HAP-1 (cell line): ENCODE results near the gene KLF6.
A peak's percentile ranks its signal among the peaks of the same experiment; 100 is the strongest.

Experiments
- DNase-seq, 2 experiments: peaks; one replicate each; pipeline ENCODE4 v3.0.0-alpha.2; 2016 to 2020; ENCODE audit warnings: low spot score in 2 of 2
- H3K27me3 ChIP-seq: fragments of 250-450 bp; sonication (Bioruptor Pico); 2 replicates; pipeline ENCODE4 v1.5.1; 2020; ENCODE audit warnings: low read depth, mild to moderate bottlenecking, moderate library complexity
- H3K36me3 ChIP-seq: fragments of 250-450 bp; sonication (Bioruptor Pico); replicated peaks from 2 replicates; pipeline ENCODE4 v1.5.1; 2020; ENCODE audit warnings: mild to moderate bottlenecking
- H3K4me1 ChIP-seq: fragments of 250-450 bp; sonication (Bioruptor Pico); 2 replicates; pipeline ENCODE4 v1.5.1; 2020; ENCODE audit warnings: mild to moderate bottlenecking
- H3K4me3 ChIP-seq: fragments of 250-450 bp; sonication (Bioruptor Pico); 2 replicates; pipeline ENCODE4 v1.5.1; 2020; ENCODE audit warnings: mild to moderate bottlenecking, moderate library complexity
- H3K9me3 ChIP-seq: fragments of 250-450 bp; sonication (Bioruptor Pico); 2 replicates; pipeline ENCODE4 v1.5.1; 2020; ENCODE audit warnings: mild to moderate bottlenecking, moderate library complexity
- in situ Hi-C: fragments of 300-500 bp; cut with MboI; formaldehyde crosslinking; loops from 3 replicates; pipeline ENCODE4 v1.14.3; 2020; ENCODE audit warnings: low sequenced_read_pairs, inconsistent platforms, mixed read lengths

The KLF6 gene

DNA sequence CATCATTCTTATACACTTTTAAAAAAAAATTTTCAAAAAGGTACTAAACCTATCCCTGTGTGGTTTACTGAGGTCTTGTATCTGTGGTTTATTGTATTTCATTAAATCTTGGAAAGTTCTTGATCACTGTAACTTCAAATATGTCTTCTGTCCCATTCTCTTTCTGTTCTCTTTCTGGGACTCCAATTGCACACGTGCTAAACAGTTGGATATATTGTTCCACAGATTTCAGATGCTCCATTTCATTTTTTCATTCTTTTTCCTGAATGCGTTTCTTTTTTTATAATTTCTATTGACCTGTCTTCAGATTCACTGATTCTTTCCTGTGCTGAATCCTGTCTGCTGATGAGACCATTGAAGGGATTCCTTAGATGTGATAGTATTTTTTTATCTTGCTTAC lies 4.6 kb upstream of the KLF6 start:
- DNase-seq: no peak
- H3K9me3 ChIP-seq: no peaks in the 10 kb centered on the region; the same call in 1 of the 2 replicates
- in situ Hi-C loops: loop anchor here (25.0 kb wide), 1 partner anchor 602 kb away; no protein-coding TSS in a partner anchor
- peaks cover 12% of the 10 kb centered on the region for H3K4me1 ChIP-seq
- H3K27me3 ChIP-seq: no peaks in the 10 kb centered on the region
- no peak overlapping the region for H3K4me3 ChIP-seq
- 0 out of 2 replicates have a peak, but pooled peaks cover 3% of the 10 kb centered on the region for H3K36me3 ChIP-seq

DNA sequence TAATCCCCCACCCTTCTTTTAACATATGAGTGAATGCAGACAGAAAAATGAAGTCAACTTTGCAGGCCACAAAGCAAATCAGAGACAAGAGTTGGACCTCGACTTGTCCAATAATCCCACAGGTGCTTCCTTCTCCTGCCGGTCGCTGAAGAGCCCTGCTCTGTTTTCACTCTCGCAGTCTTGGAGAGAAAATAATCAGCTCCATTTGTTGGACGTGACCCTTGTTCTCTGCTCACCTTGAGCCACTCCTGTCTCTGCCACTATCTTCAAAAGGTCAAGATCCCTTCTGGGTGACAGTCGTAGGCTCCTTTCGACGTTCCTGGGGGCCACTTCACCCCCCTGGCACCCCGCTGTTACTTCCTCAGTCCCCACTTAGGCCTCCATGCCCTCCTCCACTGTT lies 2.8 kb upstream of the KLF6 start:
- H3K36me3 ChIP-seq: peaks cover 4% of the 10 kb centered on the region
- no peaks in the 10 kb centered on the region; the same call in 1 of the 2 replicates for H3K9me3 ChIP-seq
- no peak for DNase-seq
- no peaks in the 10 kb centered on the region for H3K27me3 ChIP-seq
- peaks cover 12% of the 10 kb centered on the region for H3K4me1 ChIP-seq
- no peak overlapping the region for H3K4me3 ChIP-seq
- in situ Hi-C loops: loop anchor here (25.0 kb wide), 1 partner anchor 601 kb away; no protein-coding TSS in a partner anchor

DNA sequence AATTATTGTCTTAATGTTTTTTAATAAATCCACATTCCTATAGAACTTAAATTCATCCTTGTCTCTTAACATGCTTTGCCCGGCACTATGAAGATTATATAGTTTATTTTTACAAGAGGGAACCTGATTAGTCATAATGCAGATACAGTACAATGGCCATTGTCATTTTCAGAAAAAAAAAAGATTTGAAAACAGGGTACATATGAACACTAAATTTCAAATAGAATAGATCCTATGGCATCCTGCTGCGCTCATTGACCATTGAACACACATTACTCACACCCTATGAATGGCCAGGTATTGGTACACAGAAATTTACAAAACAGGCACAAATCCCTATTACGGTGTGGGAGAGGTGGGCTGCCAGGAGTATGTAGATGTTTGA lies 2.0 kb upstream of the KLF6 start:
- Histone ChIP-seq H3K9me3 (no peaks in the 10 kb centered on the region; the same call in 1 of the 2 replicates), H3K27me3 (no peaks in the 10 kb centered on the region), H3K4me3 (no peak overlapping the region), H3K4me1 (peaks cover 15% of the 10 kb centered on the region), H3K36me3 (peaks cover 12% of the 10 kb centered on the region)
- DNase-seq: no peak
- in situ Hi-C loops: loop anchor here (25.0 kb wide), 1 partner anchor 600 kb away; no protein-coding TSS in a partner anchor

DNA sequence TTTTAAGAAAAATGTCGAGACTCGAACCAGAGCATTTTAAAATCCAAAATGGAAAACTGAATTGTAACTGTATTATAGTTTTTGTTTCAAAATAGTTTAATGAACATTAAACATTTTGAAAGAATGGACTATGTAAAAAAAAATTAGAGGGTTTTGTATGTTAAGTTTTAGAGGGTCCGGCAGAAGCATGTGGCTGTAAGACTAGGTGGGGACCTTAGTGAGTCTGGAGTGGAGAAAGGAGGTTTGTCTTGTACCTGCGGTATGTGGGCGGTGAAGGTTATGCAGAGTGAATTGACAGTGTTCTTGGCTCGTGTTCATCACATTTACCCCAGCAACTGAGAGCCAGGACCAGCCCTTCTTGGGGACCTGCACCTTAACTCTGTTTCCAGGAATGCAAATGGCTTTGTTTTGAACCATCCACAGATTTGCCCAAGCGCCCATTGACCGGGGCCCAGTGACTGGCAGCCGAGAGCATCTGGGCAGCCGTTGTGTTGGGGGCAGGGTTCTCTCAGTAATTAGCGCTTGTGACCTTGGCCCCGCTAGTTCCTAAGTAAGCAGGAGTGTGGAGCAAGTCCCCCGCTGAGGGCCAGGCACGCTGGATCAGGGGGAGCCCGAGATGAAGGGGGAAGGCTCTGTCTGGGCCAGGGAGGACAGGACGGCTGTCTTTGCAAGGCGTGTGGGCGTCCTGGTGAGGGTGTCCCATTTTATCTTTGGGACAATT lies 1.4 kb upstream of the KLF6 start:
- peaks cover 18% of the 10 kb centered on the region for H3K36me3 ChIP-seq
- H3K27me3 ChIP-seq: no peaks in the 10 kb centered on the region
- H3K4me1 ChIP-seq: peaks cover 16% of the 10 kb centered on the region
- in situ Hi-C loops: loop anchor here (25.0 kb wide), 1 partner anchor 599 kb away; no protein-coding TSS in a partner anchor
- H3K9me3 ChIP-seq: no peaks in the 10 kb centered on the region; the same call in 1 of the 2 replicates
- peak in 1 of 2 experiments; percentile 45 for DNase-seq
- peak overlapping the region; percentile 97 for H3K4me3 ChIP-seq

DNA sequence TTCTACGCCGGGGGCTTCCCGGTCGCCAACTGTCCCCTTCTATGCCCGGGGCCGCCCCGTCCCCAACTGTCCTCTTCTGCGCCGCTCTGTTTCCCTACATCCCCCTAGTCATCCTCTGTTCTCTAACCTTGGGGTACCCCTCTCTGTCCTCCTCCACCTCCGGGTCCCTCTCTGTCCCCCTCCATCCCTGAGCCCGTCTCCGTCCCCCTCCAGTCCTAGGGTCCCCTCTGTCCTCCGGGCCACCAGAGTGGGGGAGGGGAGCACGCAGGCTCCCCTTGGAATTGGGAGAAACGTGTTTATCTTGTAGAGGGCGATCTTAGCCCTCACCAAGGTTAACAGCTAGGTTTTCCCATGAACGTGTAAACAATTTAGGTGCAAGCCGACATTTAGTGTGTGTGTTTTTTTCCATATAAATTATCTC lies 852 bp upstream of the KLF6 start:
- peak; percentile 31 to 55 for DNase-seq
- in situ Hi-C loops: loop anchor here (25.0 kb wide), 1 partner anchor 599 kb away; no protein-coding TSS in a partner anchor

DNA sequence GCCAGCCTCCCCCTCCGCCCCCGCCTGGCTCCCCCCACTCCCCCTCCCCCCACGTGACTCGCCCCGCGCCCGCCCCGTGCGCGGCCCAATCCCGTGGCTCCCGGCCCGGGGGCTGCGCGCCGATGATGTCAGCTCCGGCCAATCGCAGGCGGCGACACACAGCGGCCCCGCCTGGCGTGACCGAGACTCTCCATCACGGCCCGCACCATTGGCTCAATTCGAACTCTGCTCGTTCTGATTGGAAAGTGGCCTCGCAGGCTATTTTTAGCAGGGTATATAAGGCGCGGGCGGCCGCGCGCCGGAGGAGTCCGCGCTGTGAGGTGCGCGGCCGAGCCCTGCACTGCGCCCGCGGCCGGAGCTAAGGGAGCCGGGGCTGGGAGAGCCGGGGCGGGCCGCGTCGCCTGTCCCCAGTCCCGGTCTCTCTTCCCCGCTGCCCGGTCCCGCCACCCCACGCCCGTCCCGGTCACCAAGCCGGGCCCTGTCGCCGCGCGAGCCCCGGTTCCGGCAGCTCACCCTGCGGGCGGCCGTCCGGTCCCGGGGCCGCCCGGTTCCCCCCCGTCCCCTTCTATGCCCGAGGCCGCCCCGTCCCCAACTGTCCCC lies 342 bp upstream of the KLF6 start:
- Histone ChIP-seq H3K4me3 (peak overlapping the region; percentile 97), H3K4me1 (peaks cover 18% of the 10 kb centered on the region), H3K9me3 (no peaks in the 10 kb centered on the region; the same call in 1 of the 2 replicates), H3K27me3 (no peaks in the 10 kb centered on the region), H3K36me3 (peaks cover 29% of the 10 kb centered on the region)
- in situ Hi-C loops: loop anchor here (25.0 kb wide), 1 partner anchor 598 kb away; no protein-coding TSS in a partner anchor
- peak; percentile 88 to 97 for DNase-seq

More for the DNA sequence above, 852 bp upstream of the KLF6 start:
- Histone ChIP-seq H3K27me3 (no peaks in the 10 kb centered on the region), H3K4me1 (peaks cover 16% of the 10 kb centered on the region), H3K4me3 (peak overlapping the region; percentile 97), H3K36me3 (peaks cover 24% of the 10 kb centered on the region), H3K9me3 (no peaks in the 10 kb centered on the region; the same call in 1 of the 2 replicates)

DNA sequence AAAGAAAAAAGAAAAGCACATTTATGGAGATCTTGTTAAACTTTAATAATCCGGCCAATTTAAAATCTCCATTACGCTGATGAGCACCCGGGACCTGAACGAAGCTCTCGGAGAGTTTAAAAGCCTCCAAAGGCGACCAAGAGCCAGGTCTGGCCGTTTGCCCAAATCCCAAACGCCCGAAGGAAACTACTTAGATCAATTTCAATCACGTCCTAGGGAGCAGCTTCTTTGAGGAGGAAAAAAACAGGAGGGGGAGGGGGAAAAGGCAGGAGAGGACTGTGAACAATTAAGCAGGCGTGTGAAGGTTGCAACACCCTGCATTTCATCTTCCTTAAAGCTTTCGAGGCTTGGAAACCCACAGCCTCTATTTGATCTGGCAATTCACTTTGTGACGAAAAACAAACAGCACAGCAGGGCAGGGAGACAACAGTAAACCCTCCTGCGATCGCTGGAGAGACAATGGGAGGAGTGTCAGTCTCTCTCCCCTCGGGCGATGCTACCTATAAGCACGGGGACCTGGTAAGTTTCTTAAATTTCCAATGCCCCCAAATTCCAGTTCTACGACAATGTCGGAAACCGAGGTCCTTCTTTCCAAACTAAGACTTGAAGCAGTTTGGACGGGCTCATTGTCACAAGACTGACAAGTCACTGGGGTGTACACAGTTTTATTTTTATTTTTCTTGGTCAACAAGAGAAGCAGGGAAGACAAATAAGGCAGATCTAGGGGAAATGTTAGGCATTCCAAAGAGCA lies 1.2 kb downstream of the KLF6 start:
- H3K27me3 ChIP-seq: no peaks in the 10 kb centered on the region
- H3K36me3 ChIP-seq: peaks cover 44% of the 10 kb centered on the region
- H3K4me1 ChIP-seq: peaks cover 18% of the 10 kb centered on the region
- peak overlapping the region; percentile 97 for H3K4me3 ChIP-seq
- DNase-seq: peak; percentile 76 to 80
- no peaks in the 10 kb centered on the region for H3K9me3 ChIP-seq
- in situ Hi-C loops: loop anchor here (25.0 kb wide), 1 partner anchor 597 kb away; no protein-coding TSS in a partner anchor

DNA sequence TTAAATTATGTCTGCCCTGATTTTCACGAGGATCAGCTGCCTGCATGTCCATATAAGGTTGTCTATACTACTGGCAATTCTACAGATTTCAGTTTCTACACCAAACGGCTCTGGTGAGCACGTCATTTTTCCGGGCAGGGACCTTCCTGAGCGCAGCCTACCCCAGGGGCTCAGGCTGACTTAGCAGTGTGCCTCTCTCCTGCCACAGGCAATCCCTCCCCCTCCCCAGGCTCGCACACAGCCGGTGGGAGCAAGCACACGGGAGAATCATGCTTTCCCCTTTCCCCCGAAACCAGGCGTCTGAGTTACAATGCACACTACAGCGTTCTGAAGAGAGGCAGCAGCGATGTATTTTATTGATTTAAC lies 1.7 kb downstream of the KLF6 start:
- peak; percentile 26 to 60 for DNase-seq
- no peaks in the 10 kb centered on the region for H3K27me3 ChIP-seq
- in situ Hi-C loops: loop anchor here (25.0 kb wide), 1 partner anchor 596 kb away; no protein-coding TSS in a partner anchor
- H3K36me3 ChIP-seq: peaks cover 49% of the 10 kb centered on the region
- H3K4me1 ChIP-seq: peaks cover 18% of the 10 kb centered on the region
- no peaks in the 10 kb centered on the region for H3K9me3 ChIP-seq
- H3K4me3 ChIP-seq: peak overlapping the region; percentile 97

DNA sequence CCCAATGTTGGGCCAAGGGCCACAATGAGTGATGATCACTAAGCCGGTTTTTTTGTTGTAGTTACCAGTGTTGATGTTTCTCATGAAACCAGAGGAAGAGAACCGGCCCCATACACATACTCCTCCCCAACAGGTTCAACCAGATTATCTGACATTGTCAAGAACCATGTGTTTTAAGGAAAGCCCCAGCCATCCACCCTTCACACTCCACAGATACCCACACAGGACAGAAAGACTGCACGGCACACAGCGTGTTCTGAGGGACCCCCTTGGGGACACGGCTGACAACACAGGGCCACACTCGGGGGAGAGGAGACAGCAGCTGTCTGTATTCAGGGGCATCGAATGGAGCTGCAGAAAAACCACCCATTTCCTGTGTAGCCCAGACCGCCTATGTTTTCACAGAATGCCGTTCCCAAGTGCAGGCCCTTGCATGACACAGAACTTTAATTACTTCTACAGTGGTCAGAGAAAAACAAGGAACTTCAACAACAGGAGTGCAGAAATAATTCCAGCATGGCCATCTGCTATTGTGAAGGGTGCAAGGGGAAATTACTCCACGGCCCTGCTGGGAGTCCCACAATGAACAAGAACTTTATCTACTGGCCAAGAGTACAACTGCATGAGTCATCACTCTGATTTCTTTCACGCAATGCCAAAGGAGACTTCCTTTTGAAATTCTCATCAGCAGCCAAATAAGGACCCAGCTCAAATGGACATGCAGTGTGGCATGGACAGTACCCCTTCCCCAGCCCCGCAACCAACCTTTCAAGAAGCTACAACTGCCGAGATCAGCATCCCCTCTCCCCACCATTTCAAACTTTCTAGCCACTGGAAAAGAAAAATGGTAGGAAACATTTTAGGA lies 2.3 kb downstream of the KLF6 start:
- Histone ChIP-seq H3K36me3 (peaks cover 55% of the 10 kb centered on the region), H3K4me1 (peaks cover 18% of the 10 kb centered on the region)
- in situ Hi-C loops: loop anchor here (25.0 kb wide), 1 partner anchor 595 kb away; no protein-coding TSS in a partner anchor

DNA sequence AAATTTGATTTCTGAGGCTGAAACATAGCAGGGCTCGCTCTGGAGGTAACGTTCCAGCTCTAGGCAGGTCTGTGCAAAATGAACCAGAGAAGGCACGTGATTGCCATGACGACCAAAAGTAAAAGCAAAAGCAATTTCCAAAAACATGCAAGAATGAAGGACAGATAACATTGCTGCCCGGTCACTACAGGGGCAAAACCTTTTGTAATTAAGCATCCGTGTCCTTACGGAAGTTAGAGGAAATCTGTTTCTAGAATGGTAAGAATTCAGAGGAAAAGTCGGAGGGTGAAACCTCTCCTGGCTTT lies 2.9 kb downstream of the KLF6 start:
- H3K27me3 ChIP-seq: no peaks in the 10 kb centered on the region
- H3K36me3 ChIP-seq: peaks cover 59% of the 10 kb centered on the region
- H3K4me3 ChIP-seq: peak overlapping the region; percentile 97
- H3K9me3 ChIP-seq: no peaks in the 10 kb centered on the region
- peaks cover 18% of the 10 kb centered on the region for H3K4me1 ChIP-seq
- in situ Hi-C loops: loop anchor here (25.0 kb wide), 1 partner anchor 595 kb away; no protein-coding TSS in a partner anchor
- DNase-seq: no peak

More for the DNA sequence above, 2.3 kb downstream of the KLF6 start:
- Histone ChIP-seq H3K9me3 (no peaks in the 10 kb centered on the region), H3K27me3 (no peaks in the 10 kb centered on the region), H3K4me3 (peak overlapping the region; percentile 97)
- peak; percentile 34 to 61 for DNase-seq

DNA sequence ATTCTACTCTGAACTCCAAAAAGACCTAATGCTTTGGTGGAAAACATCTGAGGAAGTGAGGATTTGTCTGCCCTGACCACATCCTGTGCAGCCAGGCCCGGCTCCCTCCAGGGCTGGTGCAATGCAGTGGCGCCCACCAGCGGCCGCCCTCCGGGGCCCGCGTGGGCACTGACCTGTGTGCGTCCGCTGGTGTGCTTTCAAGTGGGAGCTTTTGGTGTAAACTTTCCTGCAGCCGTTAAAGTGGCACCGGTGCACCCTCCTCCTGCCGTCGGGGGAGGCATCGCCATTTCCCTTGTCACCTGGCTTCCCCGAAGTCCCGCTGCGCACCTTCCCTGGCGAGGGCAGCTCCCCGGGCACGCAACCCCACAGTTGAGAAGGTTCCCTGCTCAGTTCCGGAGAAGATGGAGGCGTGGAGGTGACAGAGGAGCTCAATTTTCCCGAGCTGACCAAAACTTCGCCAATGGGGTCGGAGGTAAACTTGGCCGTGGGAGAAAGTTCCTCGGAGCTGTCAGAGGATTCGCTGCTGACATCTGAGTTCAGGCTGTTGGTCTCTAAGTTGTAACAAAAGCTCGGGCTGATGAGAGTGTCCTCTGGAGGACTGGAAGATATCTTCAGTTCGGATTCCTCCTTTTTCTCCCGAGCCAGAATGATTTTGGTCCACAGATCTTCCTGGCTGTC lies 3.4 kb downstream of the KLF6 start:
- H3K4me3 ChIP-seq: 0 out of 2 replicates have a peak overlapping the region, but pooled peaks have one; percentile 2
- H3K4me1 ChIP-seq: peaks cover 13% of the 10 kb centered on the region
- in situ Hi-C loops: loop anchor here (25.0 kb wide), 1 partner anchor 594 kb away; no protein-coding TSS in a partner anchor
- H3K9me3 ChIP-seq: no peaks in the 10 kb centered on the region
- H3K36me3 ChIP-seq: peaks cover 64% of the 10 kb centered on the region
- DNase-seq: no peak
- no peaks in the 10 kb centered on the region for H3K27me3 ChIP-seq

DNA sequence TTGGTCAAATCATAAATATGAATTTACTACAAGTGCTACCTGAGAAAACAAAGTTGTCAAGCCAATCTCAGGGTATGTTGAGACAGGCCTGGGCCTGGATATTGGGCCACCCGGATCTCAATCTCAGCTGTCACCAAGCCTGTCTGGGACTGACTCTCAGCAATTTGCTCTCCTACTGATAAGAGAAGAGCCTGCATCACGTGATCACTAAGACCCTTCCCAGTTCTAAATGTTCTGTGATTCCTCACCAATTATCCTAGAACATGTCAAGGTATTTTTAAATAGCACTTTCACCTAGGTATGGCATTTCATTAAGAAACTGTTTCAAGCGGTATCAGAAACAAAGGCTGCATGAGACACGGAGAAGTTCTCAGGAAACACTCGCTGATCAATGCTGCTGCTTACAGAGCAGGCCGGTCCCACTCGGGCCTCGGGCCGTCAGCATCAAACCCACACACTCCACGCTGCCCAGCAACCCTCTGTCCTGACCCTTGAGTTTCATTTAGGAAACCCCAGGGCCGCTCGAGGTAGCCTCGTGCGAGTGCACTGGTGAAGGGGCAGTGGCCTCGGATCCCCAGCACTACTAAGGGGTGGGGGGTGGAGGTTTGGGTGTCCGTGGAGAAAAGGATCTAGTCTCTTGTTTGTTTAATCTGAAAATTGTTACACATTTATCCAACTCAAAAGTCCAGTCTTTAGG lies 4.1 kb downstream of the KLF6 start:
- Histone ChIP-seq H3K27me3 (no peaks in the 10 kb centered on the region), H3K9me3 (no peaks in the 10 kb centered on the region), H3K4me1 (peaks cover 7% of the 10 kb centered on the region), H3K4me3 (no peak overlapping the region), H3K36me3 (peaks cover 69% of the 10 kb centered on the region)
- in situ Hi-C loops: loop anchor here (25.0 kb wide), 1 partner anchor 594 kb away; no protein-coding TSS in a partner anchor
- no peak for DNase-seq
